ENCODE data around the gene DUS4L.
"Not testable (repeated sequence)": the region's sequence is repeated elsewhere in the genome, so short reads cannot be mapped to it uniquely, and the experiment has no call there.

DUS4L gene, protein sequence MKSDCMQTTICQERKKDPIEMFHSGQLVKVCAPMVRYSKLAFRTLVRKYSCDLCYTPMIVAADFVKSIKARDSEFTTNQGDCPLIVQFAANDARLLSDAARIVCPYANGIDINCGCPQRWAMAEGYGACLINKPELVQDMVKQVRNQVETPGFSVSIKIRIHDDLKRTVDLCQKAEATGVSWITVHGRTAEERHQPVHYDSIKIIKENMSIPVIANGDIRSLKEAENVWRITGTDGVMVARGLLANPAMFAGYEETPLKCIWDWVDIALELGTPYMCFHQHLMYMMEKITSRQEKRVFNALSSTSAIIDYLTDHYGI

GRCh38 chr7:107563775-107564552 is at the start of gene DUS4L, which contains the start of gene COG5:
DUS4L (plus strand) TSS chr7:107563971; CDS start chr7:107567071, 3,100 bp downstream.
COG5 (minus strand) TSS chr7:107563920; CDS start chr7:107563896, 24 bp downstream.
- H3K4me1 Mint-ChIP-seq = peaks cover 29 to 50% of the 10 kb centered on the region in 2 donors
- peak; percentile 73 for DNase-seq
- peak within 1 kb of the TSS; percentile 94 to 96 for H3K4me3 Mint-ChIP-seq
- H3K36me3 Mint-ChIP-seq = peaks cover 5 to 16% of the 10 kb centered on the region in 2 donors
- ATAC-seq (replicated peaks) = peak; percentile 94 to 96
- H3K27ac Mint-ChIP-seq = peak within 1 kb of the TSS; percentile 95
- H3K27me3 Mint-ChIP-seq = no peaks in the 10 kb centered on the region
- H3K9me3 Mint-ChIP-seq = no peaks in the 10 kb centered on the region

DNA sequence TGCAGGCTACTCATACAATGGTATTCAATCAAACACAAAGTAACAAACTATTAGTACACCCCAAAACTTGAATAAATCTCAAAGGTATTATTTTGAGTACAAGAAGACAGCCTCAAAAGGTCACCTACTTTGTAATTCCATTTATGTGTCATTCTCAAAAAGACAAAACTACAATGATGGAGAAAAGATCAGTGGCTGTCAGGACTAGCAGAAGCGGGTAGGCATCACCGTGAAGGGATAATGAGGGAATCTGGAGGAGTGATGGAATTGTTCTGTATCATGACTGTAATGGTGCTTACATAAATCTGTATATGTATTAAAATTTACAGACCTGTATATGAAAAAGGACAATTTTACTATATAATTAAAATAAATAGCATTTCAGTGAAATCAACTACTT is 37.1 kb upstream of the DUS4L start:
- ATAC-seq (replicated peaks) (no peak), DNase-seq (no peak)
- H3K9me3 Mint-ChIP-seq = no peaks in the 10 kb centered on the region
- no peak overlapping the region for H3K4me3 Mint-ChIP-seq
- H3K27me3 Mint-ChIP-seq = no peaks in the 10 kb centered on the region
- no peak overlapping the region for H3K27ac Mint-ChIP-seq
- peaks cover 27 to 38% of the 10 kb centered on the region in 2 donors for H3K36me3 Mint-ChIP-seq
- peaks cover 4% of the 10 kb centered on the region in 2 donors for H3K4me1 Mint-ChIP-seq

- no peak for ATAC-seq (replicated peaks)
- no peak overlapping the region for H3K27ac Mint-ChIP-seq
Observed at GRCh38 chr7:107527196-107527595, 36.6 kb upstream of the DUS4L start.

GRCh38 chr7:107528461-107528860 is 35.3 kb upstream of the DUS4L start:
- DNase-seq = no peak
- no peaks in the 10 kb centered on the region for H3K27me3 Mint-ChIP-seq
- H3K27ac Mint-ChIP-seq = no peak overlapping the region
- peaks cover 24 to 33% of the 10 kb centered on the region in 2 donors for H3K36me3 Mint-ChIP-seq
- no peak overlapping the region for H3K4me3 Mint-ChIP-seq
- peaks cover 0 to 7% of the 10 kb centered on the region in 2 donors for H3K4me1 Mint-ChIP-seq
- no peak for ATAC-seq (replicated peaks)
- H3K9me3 Mint-ChIP-seq = no peaks in the 10 kb centered on the region

More at GRCh38 chr7:107527196-107527595, 36.6 kb upstream of the DUS4L start:
- H3K27me3 Mint-ChIP-seq = no peaks in the 10 kb centered on the region
- no peak for DNase-seq
- no peak overlapping the region for H3K4me3 Mint-ChIP-seq
- no peaks in the 10 kb centered on the region for H3K4me1 Mint-ChIP-seq
- no peaks in the 10 kb centered on the region for H3K9me3 Mint-ChIP-seq
- H3K36me3 Mint-ChIP-seq = peaks cover 22 to 34% of the 10 kb centered on the region in 2 donors

GRCh38 chr7:107530751-107531150 is 33.0 kb upstream of the DUS4L start:
- Mint-ChIP-seq H3K27me3 (no peaks in the 10 kb centered on the region), H3K9me3 (peaks cover 5% of the 10 kb centered on the region in 2 donors), H3K27ac (no peak overlapping the region), H3K36me3 (peaks cover 37 to 49% of the 10 kb centered on the region in 2 donors), H3K4me3 (no peak overlapping the region), H3K4me1 (peaks cover 8 to 30% of the 10 kb centered on the region in 2 donors)
- ATAC-seq (replicated peaks) = no peak
- no peak for DNase-seq

DNA sequence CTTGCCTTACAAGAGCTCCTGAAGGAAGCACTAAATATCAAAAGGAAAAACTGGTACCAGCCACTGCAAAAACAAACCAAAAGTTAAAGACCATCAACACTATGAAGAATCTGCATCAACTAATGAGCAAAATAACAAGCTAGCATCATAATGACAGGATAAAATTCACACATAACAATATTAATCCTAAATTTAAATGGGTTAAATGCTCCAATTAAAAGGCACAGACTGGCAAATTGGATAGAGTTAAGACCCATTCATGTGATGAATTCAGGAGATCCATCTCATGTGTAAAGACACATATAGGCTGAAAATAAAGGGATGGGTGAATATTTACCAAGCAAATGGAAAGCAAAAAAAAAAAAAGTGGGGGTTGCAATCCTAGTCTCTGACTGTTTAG is 29.6 kb upstream of the DUS4L start:
- H3K4me1 Mint-ChIP-seq = peaks cover 12 to 37% of the 10 kb centered on the region in 2 donors
- no peak for DNase-seq
- H3K4me3 Mint-ChIP-seq = no peak overlapping the region
- H3K36me3 Mint-ChIP-seq = peaks cover 48 to 66% of the 10 kb centered on the region in 2 donors
- peaks cover 7 to 8% of the 10 kb centered on the region in 2 donors for H3K9me3 Mint-ChIP-seq
- no peaks in the 10 kb centered on the region for H3K27me3 Mint-ChIP-seq
- H3K27ac Mint-ChIP-seq = no peak overlapping the region
- ATAC-seq (replicated peaks) = no peak

DNA sequence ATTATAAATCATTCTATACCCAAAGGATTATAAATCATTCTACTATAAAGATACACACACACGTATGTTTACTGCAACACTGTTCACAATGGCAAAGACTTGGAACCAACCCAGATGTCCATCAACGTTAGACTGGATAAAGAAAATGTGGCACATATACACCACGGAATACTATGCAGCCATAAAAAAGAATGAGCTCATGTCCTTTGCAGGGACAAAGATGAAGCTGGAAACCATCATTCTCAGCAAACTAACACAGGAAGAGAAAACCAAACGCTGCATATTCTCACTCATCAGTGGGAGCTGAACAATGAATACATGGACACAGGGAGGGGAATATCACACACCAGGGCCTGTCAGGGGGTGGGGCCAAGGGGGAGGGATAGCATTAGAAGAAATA is 26.5 kb upstream of the DUS4L start:
- DNase-seq; H3K4me3 Mint-ChIP-seq; ATAC-seq (replicated peaks); H3K27ac Mint-ChIP-seq; H3K9me3 Mint-ChIP-seq; H3K27me3 Mint-ChIP-seq: not testable (repeated sequence)
- H3K4me1 Mint-ChIP-seq = peaks cover 14 to 37% of the 10 kb centered on the region in 2 donors
- H3K36me3 Mint-ChIP-seq = peaks cover 49 to 67% of the 10 kb centered on the region in 2 donors

GRCh38 chr7:107538001-107538400 is 25.8 kb upstream of the DUS4L start:
- Mint-ChIP-seq H3K36me3 (peaks cover 53 to 68% of the 10 kb centered on the region in 2 donors), H3K4me3 (no peak overlapping the region), H3K4me1 (peaks cover 14 to 36% of the 10 kb centered on the region in 2 donors), H3K9me3 (peaks cover 7 to 8% of the 10 kb centered on the region in 2 donors), H3K27ac (no peak overlapping the region), H3K27me3 (no peaks in the 10 kb centered on the region)
- ATAC-seq (replicated peaks) (no peak), DNase-seq (no peak)

DNA sequence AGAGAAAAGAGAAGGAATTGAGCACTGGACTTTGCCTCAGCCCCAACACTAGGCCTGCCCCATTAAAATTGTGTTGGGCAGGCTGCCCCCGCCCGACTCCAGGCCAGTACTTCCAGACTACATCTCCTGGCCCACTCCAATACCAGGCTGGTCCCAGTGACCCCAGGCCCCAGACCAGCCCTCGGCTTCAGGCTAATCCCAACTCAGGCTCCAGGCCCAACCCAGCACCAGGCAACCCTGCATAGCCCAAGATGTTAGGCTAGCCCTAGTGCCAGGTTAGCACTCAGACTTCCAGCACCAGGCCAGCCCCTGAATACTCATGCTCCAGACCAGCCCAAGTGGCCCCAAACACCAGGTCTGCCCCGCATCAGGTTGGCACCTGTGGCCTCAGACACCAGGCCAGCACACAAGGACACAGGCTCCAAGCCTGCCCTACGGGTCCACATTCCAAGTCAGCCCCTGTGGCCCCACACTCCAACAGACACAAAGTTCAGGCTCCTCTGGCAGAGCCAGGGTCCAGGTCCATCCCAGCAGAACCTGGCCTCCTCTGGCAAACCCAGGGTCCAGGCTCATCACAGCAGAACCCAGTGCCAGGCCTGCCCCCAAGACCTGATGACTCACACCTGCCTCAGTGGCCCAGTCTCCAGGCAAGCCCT is 20.3 kb upstream of the DUS4L start:
- DNase-seq (no peak), ATAC-seq (replicated peaks) (no peak)
- H3K36me3 Mint-ChIP-seq = peaks cover 57 to 64% of the 10 kb centered on the region in 2 donors
- no peaks in the 10 kb centered on the region for H3K27me3 Mint-ChIP-seq
- H3K9me3 Mint-ChIP-seq = peaks cover 11 to 13% of the 10 kb centered on the region in 2 donors
- H3K4me3 Mint-ChIP-seq = no peak overlapping the region
- peak overlapping the region; percentile 80 for H3K27ac Mint-ChIP-seq
- peaks cover 5 to 10% of the 10 kb centered on the region in 2 donors for H3K4me1 Mint-ChIP-seq

DNA sequence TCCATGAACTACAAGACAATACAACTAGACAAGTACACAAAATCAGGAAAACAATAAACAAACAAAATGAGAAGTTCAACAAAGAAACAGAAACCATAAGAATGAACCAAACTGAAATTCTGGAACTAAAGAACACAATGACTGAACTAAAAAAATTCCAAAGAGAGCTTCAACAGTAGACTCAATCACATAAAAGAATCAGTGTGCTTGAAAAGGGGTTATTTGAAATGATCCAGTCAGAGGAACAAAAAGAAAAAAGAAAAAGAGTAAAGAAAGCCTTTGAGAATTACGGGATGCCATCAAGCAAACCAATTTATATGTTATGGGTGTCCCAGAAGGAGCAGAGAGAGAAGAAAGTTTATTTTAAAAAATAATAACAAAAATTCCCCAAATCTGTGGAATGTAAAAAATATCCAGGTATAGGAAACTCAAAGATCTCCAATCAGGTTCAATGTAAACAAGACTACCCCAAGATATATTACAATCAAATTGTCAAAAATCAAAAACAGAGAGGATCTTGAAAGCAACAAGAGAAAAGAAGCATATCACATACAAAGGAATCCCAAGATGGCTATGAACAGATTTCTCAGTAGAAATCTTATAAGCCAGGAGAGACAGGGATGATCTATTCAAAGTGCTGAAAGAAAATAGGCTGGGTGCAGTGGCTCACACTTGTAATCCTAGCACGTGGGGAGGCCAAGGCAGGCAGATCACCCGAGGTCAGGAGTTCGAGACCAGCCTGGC is 18.8 kb upstream of the DUS4L start:
- Mint-ChIP-seq H3K27ac (no peak overlapping the region), H3K4me3 (no peak overlapping the region), H3K27me3 (no peaks in the 10 kb centered on the region), H3K4me1 (peaks cover 5 to 12% of the 10 kb centered on the region in 2 donors), H3K36me3 (peaks cover 55 to 64% of the 10 kb centered on the region in 2 donors), H3K9me3 (peaks cover 11 to 13% of the 10 kb centered on the region in 2 donors)
- DNase-seq = no peak
- no peak for ATAC-seq (replicated peaks)

DNA sequence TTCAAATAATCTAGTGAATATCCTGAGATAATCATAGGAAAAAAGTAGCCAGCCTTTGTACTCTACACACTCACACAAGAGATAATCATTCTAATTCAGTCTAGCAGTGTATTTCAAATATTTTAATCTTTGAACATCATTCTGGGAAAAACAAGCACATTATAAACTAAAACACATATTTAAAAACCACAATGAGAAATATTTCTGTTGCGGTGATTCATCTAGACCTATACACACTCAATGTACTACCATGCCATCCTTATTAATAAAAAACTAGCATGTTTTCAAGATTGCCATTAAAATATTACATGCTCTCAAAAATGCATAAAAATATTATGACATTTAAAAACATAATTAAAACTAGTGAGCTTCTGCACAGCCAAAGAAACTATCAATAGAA is 11.8 kb upstream of the DUS4L start:
- Mint-ChIP-seq H3K4me1 (peaks cover 10% of the 10 kb centered on the region in 2 donors), H3K27me3 (no peaks in the 10 kb centered on the region), H3K27ac (no peak overlapping the region), H3K9me3 (no peaks in the 10 kb centered on the region), H3K36me3 (peaks cover 37 to 60% of the 10 kb centered on the region in 2 donors), H3K4me3 (no peak overlapping the region)
- no peak for ATAC-seq (replicated peaks)
- DNase-seq = no peak

DNA sequence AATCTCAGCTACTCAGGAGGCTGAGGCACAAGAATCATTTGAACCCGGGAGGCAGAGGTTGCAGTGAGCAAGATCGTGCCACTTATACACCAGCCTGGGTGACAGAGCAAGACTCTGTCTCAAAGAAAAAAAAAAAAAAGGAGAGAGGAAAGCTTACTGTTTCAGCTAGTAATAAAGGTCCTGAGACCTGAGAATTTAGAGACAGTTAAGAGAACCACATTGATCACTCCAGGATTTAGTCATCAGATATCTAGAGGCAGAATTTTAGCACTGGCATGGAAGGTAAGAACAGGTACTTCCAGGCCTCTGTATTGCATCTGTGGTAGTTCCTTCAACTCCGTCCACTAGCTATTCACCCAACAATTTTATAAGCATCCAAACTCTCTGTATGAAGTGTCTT is 7.9 kb upstream of the DUS4L start:
- ATAC-seq (replicated peaks) = no peak
- H3K36me3 Mint-ChIP-seq = peaks cover 21 to 33% of the 10 kb centered on the region in 2 donors
- H3K27me3 Mint-ChIP-seq = no peaks in the 10 kb centered on the region
- H3K27ac Mint-ChIP-seq = no peak overlapping the region
- H3K4me1 Mint-ChIP-seq = peaks cover 12 to 29% of the 10 kb centered on the region in 2 donors
- H3K9me3 Mint-ChIP-seq = no peaks in the 10 kb centered on the region
- no peak overlapping the region for H3K4me3 Mint-ChIP-seq
- DNase-seq = no peak

- Mint-ChIP-seq H3K27ac (peak overlapping the region; percentile 11), H3K9me3 (no peaks in the 10 kb centered on the region), H3K4me1 (peaks cover 24 to 47% of the 10 kb centered on the region in 2 donors), H3K36me3 (peaks cover 15 to 24% of the 10 kb centered on the region in 2 donors), H3K4me3 (no peak overlapping the region), H3K27me3 (no peaks in the 10 kb centered on the region)
- no peak for ATAC-seq (replicated peaks)
- no peak for DNase-seq
Observed at GRCh38 chr7:107559864-107560263, 3.9 kb upstream of the DUS4L start.
